Testis (tissue), 2 donors: ENCODE measurements around the gene PRKACG.

Experiments used
- POLR2A ChIP-seq: fragments of 450-650 bp; IDR thresholded peaks from one replicate; pipeline ENCODE4 v1.6.1; 2017; ENCODE audit warnings: antibody characterized with exemption, mild to moderate bottlenecking, moderate library complexity
- TF ChIP-seq, protein P1 (sequence below), 3 experiments: fragments of 450-650 bp in 2 of 3; fragments of 200-600 bp in 1 of 3; sonication (generic) in 1 of 3; IDR thresholded peaks; one replicate each; pipeline ENCODE4 v1.5.1; 2016 to 2019; ENCODE audit warnings: antibody characterized with exemption in 3 of 3, mild to moderate bottlenecking in 2 of 3, moderate library complexity in 1 of 3

DNA sequence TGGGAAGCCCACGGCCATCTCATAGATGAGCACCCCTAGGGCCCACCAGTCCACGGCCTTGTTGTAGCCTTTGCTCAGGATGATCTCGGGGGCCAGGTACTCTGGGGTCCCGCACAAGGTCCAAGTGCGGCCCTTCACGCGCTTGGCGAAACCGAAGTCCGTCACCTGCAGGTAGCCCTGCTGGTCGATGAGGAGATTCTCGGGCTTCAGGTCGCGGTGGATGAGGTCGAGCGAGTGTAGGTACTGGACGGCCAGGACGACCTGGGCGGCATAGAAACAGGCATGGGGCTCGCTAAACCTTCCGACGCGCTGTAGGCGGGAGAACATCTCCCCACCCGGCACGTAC lies 558 bp downstream of the PRKACG start:
- no peak for TF ChIP-seq POLR2A
- TF ChIP-seq, protein P1, sequence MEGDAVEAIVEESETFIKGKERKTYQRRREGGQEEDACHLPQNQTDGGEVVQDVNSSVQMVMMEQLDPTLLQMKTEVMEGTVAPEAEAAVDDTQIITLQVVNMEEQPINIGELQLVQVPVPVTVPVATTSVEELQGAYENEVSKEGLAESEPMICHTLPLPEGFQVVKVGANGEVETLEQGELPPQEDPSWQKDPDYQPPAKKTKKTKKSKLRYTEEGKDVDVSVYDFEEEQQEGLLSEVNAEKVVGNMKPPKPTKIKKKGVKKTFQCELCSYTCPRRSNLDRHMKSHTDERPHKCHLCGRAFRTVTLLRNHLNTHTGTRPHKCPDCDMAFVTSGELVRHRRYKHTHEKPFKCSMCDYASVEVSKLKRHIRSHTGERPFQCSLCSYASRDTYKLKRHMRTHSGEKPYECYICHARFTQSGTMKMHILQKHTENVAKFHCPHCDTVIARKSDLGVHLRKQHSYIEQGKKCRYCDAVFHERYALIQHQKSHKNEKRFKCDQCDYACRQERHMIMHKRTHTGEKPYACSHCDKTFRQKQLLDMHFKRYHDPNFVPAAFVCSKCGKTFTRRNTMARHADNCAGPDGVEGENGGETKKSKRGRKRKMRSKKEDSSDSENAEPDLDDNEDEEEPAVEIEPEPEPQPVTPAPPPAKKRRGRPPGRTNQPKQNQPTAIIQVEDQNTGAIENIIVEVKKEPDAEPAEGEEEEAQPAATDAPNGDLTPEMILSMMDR (IDR thresholded peaks at IDR 0.05): no peak
